ENCODE data around the gene HSPG2. TPM values are rescaled to one million over a fixed set of nuclear protein-coding genes. Genes with fewer than 3 reads are reported as not detected.
"Not testable (repeated sequence)": the region's sequence is repeated elsewhere in the genome, so short reads cannot be mapped to it uniquely, and the experiment has no call there.

The HSPG2 gene
- total and polyA plus RNA-seq, 10 donors = 14.4 to 395 (median 151) TPM

DNA sequence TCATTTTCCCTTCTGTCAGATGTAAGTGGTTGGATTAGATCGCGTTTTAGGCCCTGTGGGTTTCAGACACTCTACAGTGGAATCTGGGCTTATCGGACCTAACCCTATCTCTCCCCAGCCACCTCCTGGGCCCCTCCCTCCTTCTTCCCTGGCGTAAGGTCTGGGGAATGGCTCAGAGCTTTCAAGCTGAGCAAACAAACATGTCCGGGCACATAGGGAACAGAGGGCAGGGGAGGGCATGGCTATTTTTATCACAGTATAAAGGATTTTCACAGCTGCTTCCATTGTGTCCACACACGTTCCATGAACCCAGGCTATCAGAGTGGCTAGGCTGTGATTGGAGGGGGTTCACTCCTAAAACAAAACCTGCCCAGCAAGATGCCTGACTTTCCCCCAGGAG is 37.6 kb upstream of the HSPG2 start:
- H3K36me3 ChIP-seq; H3K27ac ChIP-seq; H3K4me3 ChIP-seq; H3K9me3 ChIP-seq; H3K4me1 ChIP-seq; intact Hi-C loops (cut with DNase I; ENCODE audit: low total_unique reads); H3K27me3 ChIP-seq (replicated peaks in 1 of 7); DNase-seq: not testable (repeated sequence)
- WGBS, 5 donors = 72 to 89% (median 78%) methylated on average over 5 to 6 of the region's 6 CpGs

DNA sequence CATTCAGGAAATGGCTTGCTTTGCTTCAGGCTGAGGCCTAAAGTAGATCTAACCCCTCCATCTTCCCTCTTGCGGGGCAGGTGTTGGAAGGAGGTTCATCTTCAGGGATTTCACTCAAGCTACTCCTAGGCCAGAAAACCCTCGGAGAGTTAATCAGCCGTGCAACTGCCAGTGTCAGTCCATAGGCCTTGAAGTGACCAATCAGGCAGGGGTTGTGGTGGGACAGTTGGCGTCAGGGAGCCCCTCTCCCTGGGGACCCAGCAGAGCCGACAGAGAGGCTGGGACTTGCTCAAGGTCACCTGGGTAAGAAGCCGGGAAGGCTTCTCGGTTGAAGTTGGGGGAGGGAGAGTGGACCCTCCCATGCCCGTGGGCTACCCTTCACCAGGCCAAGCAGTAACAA is 36.8 kb upstream of the HSPG2 start:
- WGBS, 5 donors = 76 to 94% (median 84%) methylated on average over 5 to 8 of the region's 8 CpGs
- H3K27ac ChIP-seq; intact Hi-C loops (cut with DNase I; ENCODE audit: low total_unique reads); H3K36me3 ChIP-seq; H3K27me3 ChIP-seq (replicated peaks in 1 of 7); H3K9me3 ChIP-seq; DNase-seq; H3K4me1 ChIP-seq; H3K4me3 ChIP-seq: not testable (repeated sequence)

DNA sequence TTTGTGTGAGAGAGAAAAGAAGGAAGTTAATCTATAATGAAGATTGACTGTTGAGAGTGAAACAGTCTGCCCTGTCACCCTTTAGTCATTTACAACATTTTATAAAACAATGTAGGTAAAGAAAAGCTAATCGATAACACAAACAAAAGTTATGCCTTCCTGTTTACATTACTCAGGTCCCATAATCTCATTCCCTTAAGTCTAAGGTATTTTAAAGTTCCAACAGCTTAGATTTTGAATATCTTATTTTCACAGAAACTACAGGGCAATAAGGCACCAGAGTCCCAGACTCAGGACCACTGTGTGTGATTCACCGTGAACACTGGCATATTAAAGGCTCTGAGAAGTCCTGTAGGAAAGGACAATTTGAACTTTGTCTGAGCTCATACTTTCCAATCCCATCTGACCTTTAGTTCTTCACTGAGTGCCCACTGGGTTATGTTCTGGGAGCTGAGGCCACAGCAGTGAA is 35.9 kb upstream of the HSPG2 start:
- H3K9me3 ChIP-seq; DNase-seq; H3K4me1 ChIP-seq; H3K27me3 ChIP-seq (replicated peaks in 1 of 7); H3K4me3 ChIP-seq; intact Hi-C loops (cut with DNase I; ENCODE audit: low total_unique reads); H3K27ac ChIP-seq; H3K36me3 ChIP-seq: not testable (repeated sequence)
- WGBS, 5 donors = 37 to 65% (median 53%) methylated on average over 2 of the region's 2 CpGs

DNA sequence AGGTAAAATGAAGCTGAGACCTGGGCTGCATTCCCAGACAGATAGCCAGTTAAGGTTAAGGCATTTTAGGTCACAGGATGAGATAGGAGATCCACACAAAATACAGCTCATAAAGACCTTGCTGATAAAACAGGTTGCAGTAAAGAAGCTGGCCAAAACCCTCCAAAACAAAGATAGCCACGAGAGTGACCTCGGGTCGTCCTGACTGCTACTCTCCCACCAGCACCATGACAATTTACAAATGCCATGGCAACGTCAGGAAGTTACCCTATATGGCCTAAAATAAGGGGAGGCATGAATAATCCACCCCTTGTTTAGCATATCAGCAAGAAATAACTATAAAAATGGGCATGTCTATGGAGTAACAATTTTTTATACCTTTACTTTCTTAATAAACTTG is 33.4 kb upstream of the HSPG2 start:
- H3K4me3 ChIP-seq; H3K9me3 ChIP-seq; H3K27me3 ChIP-seq (replicated peaks in 1 of 7); H3K4me1 ChIP-seq; DNase-seq; intact Hi-C loops (cut with DNase I; ENCODE audit: low total_unique reads); H3K36me3 ChIP-seq; H3K27ac ChIP-seq: not testable (repeated sequence)
- 48 to 74% (median 55%) methylated on average over 4 of the region's 4 CpGs for WGBS, 5 donors

DNA sequence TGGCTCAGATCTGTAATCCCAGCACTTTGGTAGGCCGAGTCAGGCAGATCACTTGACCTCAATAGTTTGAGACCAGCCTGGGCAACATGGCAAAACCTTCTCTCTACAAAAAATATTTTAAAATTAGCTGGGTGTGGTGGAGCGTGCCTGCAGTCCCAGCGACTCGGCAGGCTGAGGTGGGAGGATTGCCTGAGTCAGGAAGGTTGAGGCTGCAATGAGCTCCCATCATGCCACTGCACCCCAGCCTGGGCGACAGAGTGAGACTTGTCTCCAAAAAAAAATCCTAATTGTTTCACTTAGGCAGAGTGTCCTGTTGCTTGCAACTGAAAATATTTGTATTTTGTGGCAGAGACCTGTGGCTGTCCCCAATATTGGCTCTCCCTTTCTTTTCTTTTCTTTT is 32.0 kb upstream of the HSPG2 start:
- H3K36me3 ChIP-seq; H3K27ac ChIP-seq; H3K4me1 ChIP-seq; H3K4me3 ChIP-seq; intact Hi-C loops (cut with DNase I; ENCODE audit: low total_unique reads); H3K9me3 ChIP-seq; H3K27me3 ChIP-seq (replicated peaks in 1 of 7): not testable (repeated sequence)
- peak; percentile 27 for DNase-seq
- 53 to 81% (median 72%) methylated on average over 5 of the region's 5 CpGs for whole genome bisulfite sequencing, 5 donors

DNA sequence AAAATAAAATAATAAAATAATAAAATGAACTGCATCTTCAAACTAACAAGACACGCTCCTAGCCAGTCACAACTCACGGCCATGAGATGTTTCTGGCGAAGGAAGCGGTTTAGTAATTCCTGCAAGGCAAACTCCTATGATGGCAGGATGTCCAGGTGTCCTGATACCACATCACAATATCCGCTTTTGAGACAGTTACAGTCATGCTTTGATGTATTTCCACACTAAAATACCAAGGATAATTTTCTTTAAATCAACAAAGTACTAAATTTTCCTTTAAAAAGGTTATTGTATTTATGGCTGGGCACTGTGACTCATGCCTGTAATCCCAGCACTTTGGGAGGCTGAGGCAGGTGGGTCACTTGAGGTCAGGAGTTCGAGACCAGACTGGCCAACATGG is 30.1 kb upstream of the HSPG2 start:
- H3K27me3 ChIP-seq (replicated peaks in 1 of 7); DNase-seq; H3K27ac ChIP-seq; H3K36me3 ChIP-seq; H3K9me3 ChIP-seq; intact Hi-C loops (cut with DNase I; ENCODE audit: low total_unique reads); H3K4me3 ChIP-seq: not testable (repeated sequence)
- H3K4me1 ChIP-seq = peaks cover 0 to 22% (median 11%) of the 10 kb centered on the region in 6 donors
- 82 to 94% (median 88%) methylated on average over 6 of the region's 6 CpGs for WGBS, 5 donors

DNA sequence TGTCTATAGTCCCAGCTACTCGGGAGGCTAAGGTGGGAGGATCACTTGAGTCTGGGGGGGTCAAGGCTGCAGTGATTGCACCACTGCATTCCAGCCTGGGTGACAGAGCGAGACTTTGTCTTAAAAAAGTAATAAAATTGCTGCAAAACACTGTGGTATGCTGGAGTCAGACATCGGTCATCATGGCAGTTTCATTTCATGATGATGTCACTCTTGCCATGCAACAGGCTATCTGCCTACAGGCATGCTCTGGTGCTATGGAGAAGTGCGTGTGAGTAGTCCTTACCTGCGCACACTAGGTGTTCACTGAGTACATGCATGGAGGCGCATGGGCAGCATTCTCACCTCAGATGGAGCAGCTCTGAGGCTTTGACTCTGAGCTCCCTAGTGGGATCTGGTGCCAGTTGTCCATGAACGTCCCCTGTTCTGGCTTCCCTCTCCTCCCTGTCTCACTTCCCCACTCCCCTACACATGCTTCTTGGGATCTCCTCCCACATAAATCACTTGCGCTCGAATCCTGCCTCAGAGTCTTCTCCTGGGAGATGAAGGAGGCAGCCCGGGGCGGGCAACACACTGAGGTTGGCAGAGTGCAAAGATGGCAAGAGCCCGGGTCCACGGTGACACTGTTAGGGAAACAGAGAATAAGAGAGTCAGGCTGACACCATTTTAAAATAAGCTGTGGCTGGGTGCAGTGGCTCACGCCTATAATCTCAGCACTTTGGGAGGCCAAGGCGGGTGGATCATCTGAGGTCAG is 29.3 kb upstream of the HSPG2 start:
- peaks cover 0 to 7% (median 0%) of the 10 kb centered on the region in 7 donors for H3K27me3 ChIP-seq (replicated peaks in 1 of 7)
- TF ChIP-seq POLR2AphosphoS5 (IDR thresholded peaks at IDR 0.05) (no peak), POLR2A (IDR thresholded peaks at IDR 0.05) (no peak)
- TF ChIP-seq, protein P1, sequence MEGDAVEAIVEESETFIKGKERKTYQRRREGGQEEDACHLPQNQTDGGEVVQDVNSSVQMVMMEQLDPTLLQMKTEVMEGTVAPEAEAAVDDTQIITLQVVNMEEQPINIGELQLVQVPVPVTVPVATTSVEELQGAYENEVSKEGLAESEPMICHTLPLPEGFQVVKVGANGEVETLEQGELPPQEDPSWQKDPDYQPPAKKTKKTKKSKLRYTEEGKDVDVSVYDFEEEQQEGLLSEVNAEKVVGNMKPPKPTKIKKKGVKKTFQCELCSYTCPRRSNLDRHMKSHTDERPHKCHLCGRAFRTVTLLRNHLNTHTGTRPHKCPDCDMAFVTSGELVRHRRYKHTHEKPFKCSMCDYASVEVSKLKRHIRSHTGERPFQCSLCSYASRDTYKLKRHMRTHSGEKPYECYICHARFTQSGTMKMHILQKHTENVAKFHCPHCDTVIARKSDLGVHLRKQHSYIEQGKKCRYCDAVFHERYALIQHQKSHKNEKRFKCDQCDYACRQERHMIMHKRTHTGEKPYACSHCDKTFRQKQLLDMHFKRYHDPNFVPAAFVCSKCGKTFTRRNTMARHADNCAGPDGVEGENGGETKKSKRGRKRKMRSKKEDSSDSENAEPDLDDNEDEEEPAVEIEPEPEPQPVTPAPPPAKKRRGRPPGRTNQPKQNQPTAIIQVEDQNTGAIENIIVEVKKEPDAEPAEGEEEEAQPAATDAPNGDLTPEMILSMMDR (IDR thresholded peaks at IDR 0.05 in 8 of 11, conservative IDR thresholded peaks at IDR 0.05 in 3 of 11) = no peak
- H3K4me1 ChIP-seq = peaks cover 2 to 29% (median 18%) of the 10 kb centered on the region in 6 donors
- no peak overlapping the region for H3K27ac ChIP-seq
- intact Hi-C loops (cut with DNase I; ENCODE audit: low total_unique reads) = no loop called here
- peak; percentile 28 for DNase-seq
- no peaks in the 10 kb centered on the region for H3K36me3 ChIP-seq
- no peaks in the 10 kb centered on the region for H3K9me3 ChIP-seq
- H3K4me3 ChIP-seq = no peak overlapping the region
- 79 to 91% (median 90%) methylated on average over 15 of the region's 15 CpGs for WGBS, 5 donors

All from spleen (tissue), 11 donors.